ENCODE data around the gene FSTL4. TPM values are rescaled to one million over a fixed set of nuclear protein-coding genes. Genes with fewer than 3 reads are reported as not detected.

The FSTL4 gene
- total and polyA plus RNA-seq, 8 donors: 0.11 to 2.9 (median 0.22) TPM

DNA sequence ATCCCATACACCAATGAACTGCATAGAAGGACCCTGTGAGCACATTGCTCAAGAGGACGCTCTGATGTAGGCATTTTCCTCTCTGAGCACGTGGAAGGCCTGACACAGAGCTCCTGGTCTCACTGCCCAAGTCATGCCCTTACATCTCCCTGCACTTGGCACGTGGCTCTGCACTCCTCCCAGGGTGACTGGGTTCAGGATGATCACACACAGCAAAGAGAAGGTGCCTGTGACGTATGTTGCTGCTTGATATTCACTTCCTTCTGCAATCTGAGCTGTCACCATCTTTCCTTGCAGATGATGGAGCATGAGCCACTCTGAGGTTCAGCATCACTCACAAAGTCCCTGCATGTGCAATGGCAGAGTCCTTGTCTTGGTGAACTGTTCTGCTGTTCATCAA, 125.2 kb downstream of the FSTL4 start:
- Histone ChIP-seq H3K4me1 (no peaks in the 10 kb centered on the region), H3K4me3 (no peak overlapping the region), H3K36me3 (no peaks in the 10 kb centered on the region), H3K27ac (no peak overlapping the region), H3K27me3 (no peaks in the 10 kb centered on the region), H3K9me3 (peaks cover 0 to 3% of the 10 kb centered on the region in 2 donors)
- no peak for DNase-seq
- intact Hi-C loops (cut with DNase I): no loop called here
- ATAC-seq: no peak
- TF ChIP-seq CTCF (IDR thresholded peaks at IDR 0.05): no peak

- peak; percentile 42 for ATAC-seq
These were observed 126.9 kb downstream of the FSTL4 start for GRCh38 chr5:133485468-133485867.

DNA sequence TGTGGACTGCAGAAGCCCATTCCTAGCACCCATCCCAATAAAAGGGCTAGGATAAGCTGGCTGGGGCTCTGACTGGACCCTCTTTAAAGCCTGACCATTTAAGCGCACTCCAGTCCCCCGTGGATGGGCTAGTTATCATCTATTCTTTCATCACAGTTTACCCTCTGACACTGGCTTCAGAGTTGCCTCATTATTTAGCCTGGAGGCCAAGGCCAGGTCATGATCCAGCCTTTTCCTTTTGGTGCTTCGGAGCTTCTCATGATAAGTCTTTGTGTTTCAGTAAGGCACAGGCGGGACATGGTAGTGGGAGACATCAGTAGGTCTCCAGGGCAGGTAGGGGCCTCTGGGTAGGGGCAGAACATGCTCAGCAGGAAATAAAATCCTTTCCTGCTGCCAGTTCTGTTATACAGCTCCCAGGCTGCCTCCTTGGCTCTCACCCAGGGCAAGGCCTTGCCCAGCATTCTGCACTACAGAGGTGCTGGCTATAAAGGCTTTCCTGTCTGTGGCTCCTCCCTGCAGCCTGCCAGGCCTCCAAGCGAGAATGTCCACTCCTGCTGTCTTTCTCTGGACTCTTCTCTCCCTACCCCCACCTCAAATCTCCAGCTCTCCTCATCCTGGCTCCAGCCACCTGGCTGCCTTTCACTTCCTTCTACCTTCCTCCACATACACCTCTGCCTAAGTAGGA, 128.8 kb downstream of the FSTL4 start:
- Histone ChIP-seq H3K27ac (no peak overlapping the region), H3K36me3 (no peaks in the 10 kb centered on the region), H3K9me3 (no peaks in the 10 kb centered on the region), H3K4me1 (no peaks in the 10 kb centered on the region), H3K27me3 (no peaks in the 10 kb centered on the region), H3K4me3 (no peak overlapping the region)
- intact Hi-C loops (cut with DNase I): no loop called here
- peak; percentile 69 for ATAC-seq
- DNase-seq: peak in 1 of 4 donors; percentile 47
- no peak for TF ChIP-seq CTCF (IDR thresholded peaks at IDR 0.05)

More at GRCh38 chr5:133485468-133485867, 126.9 kb downstream of the FSTL4 start:
- peaks cover 0 to 3% of the 10 kb centered on the region in 2 donors for H3K9me3 ChIP-seq
- H3K27ac ChIP-seq: peak overlapping the region in 1 of 2 donors; percentile 30
- no peak for TF ChIP-seq CTCF (IDR thresholded peaks at IDR 0.05)
- peak in 1 of 4 donors; percentile 32 for DNase-seq
- no peaks in the 10 kb centered on the region for H3K36me3 ChIP-seq
- H3K27me3 ChIP-seq: no peaks in the 10 kb centered on the region
- intact Hi-C loops (cut with DNase I): no loop called here
- no peaks in the 10 kb centered on the region for H3K4me1 ChIP-seq
- H3K4me3 ChIP-seq: no peak overlapping the region

DNA sequence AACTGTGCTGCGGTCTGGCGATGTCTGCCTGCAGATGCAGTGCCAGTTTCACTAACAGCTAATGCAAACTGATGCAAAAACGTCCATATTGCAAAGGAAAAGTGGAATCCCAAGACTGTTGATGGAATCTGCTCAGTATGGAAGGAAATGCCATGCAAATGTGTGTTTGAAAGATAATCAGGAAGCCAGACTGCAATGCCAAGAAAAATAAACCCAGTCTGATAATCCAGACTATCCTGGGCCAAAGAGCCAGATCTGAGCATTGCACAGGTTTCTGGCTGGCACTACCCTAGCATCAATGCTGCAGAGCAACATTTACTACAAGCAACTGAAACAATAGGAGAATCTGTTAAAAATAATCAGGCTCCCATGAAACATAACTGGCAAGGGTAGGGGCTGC, 130.3 kb downstream of the FSTL4 start:
- no peak overlapping the region for H3K27ac ChIP-seq

DNA sequence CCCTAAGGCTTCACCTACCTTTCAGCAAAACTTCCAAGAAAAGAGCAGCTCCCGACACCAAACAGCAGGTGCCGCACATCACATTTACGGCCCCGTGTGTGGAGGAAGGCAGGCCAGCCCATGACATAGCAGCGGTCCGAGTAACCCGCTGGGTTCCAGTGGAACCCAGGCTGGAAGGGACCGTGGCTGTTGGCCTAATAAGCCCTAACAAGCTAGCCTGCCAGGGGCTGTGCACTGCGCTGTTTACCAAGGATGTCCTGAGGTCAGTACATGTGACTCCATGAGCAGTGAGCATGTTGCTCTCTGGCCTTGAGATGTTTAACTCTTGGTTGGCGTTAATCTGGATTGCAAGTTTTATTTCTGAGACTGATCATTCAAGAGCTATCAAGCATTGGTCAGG, 131.5 kb downstream of the FSTL4 start:
- TF ChIP-seq CTCF (IDR thresholded peaks at IDR 0.05): no peak
- intact Hi-C loops (cut with DNase I): no loop called here
- Histone ChIP-seq H3K4me3 (no peak overlapping the region), H3K9me3 (no peaks in the 10 kb centered on the region), H3K27ac (no peak overlapping the region), H3K36me3 (no peaks in the 10 kb centered on the region), H3K27me3 (peaks cover 0 to 2% of the 10 kb centered on the region in 2 donors), H3K4me1 (no peaks in the 10 kb centered on the region)
- ATAC-seq (no peak), DNase-seq (no peak)

More for the DNA sequence above, 130.3 kb downstream of the FSTL4 start:
- Histone ChIP-seq H3K9me3 (no peaks in the 10 kb centered on the region), H3K36me3 (no peaks in the 10 kb centered on the region), H3K4me3 (no peak overlapping the region), H3K27me3 (no peaks in the 10 kb centered on the region), H3K4me1 (no peaks in the 10 kb centered on the region)
- no peak for DNase-seq
- intact Hi-C loops (cut with DNase I): no loop called here
- TF ChIP-seq CTCF (IDR thresholded peaks at IDR 0.05): no peak
- ATAC-seq: no peak
